Right ventricle myocardium inferior (tissue), 1 donor: ENCODE measurements around the gene PKP2. TPM values are rescaled to one million over a fixed set of nuclear protein-coding genes. Genes with fewer than 3 reads are reported as not detected.

ENCODE experiments used
- ATAC-seq: fragments of 200-7000 bp; cut with Tn5 transposase; one replicate; pipeline ENCODE4 v1.9.1; 2020; ENCODE audit warnings: mild to moderate bottlenecking, moderate library complexity
- DNase-seq: peaks from one replicate; pipeline ENCODE4 v3.0.0; 2021; ENCODE audit errors: missing footprints
- intact Hi-C: fragments of 100-400 bp; cut with DNase I; formaldehyde crosslinking; loops from one replicate; pipeline ENCODE4 v1.11.0; 2022
- total RNA-seq: library from RNA; stranded (reverse); fragmentation: NEBNext Ultra II Directional; extraction: Animal tissue kit (Norgen Biotek cat#: 25700); gene quantifications from one replicate; pipeline ENCODE4 v1.2.1, GENCODE V29; 2021
- donor health status: DM: no; HTN: yes; CAD: no; lungs with severe emphysema.

The PKP2 gene
- total RNA-seq, 1 donor from 2014 or later = 378 TPM

DNA sequence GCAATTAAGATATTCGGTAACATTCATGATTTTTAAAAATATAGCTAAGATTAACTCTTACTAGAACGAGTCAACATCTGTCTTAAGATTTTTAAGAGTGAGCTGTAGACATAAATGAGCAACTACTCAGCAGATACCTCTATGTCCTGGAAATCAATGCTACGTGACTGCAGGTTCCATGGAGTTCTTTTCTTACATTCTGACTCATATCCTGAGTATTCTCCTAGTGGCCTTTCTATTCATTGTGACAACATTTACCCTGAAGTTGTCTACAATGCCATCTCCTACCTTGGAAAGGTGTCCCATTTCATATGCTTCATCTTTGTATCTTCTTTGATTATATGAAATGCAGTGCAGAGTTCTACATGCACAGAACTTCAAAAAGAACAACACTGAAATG, 59.9 kb downstream of the PKP2 start:
- ATAC-seq = no peak
- no peak for DNase-seq
- intact Hi-C loops = no loop called here

DNA sequence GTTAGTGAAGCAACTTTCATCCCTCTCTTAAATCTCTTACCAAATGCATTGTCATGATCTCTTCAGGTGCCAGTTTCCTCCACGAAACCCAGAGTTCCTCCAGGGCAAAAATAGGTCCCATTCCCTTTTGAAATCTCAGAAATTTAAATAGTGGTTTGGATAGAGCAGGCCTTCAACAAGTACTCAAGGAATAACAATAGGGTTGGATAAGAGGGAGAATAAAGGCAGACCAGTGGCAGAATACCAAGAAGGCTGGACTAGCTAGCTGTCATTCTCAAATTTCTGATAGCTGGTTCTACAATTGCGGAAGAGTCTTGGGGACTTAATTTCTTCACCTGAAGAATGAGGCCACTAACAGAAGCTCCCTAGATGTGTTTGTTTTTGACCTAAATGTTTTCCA, 62.5 kb downstream of the PKP2 start:
- DNase-seq (no peak), ATAC-seq (no peak)
- intact Hi-C loops = no loop called here

DNA sequence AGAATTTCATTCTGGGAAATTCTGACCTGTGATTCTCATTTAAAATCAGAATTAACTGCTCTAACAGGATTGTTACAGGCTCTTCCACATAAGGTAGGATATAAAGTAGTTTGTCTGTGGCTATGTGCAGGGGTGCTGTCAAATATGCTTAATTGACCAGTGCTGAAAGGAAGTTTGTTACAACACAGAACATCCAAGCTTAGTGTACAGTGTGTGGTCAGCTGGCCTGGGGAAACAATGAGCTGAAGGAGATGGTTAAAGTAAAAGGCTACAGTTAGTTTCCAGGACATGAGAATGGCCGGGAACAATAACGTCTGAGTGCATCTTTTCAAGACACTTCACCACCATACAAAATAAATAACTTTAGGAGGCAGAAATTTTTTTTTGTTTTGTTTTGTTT, 68.0 kb downstream of the PKP2 start:
- intact Hi-C loops = loop anchor here (2.0 kb wide), 1 partner anchor 48 kb away; no protein-coding TSS in a partner anchor
- DNase-seq (no peak), ATAC-seq (no peak)

DNA sequence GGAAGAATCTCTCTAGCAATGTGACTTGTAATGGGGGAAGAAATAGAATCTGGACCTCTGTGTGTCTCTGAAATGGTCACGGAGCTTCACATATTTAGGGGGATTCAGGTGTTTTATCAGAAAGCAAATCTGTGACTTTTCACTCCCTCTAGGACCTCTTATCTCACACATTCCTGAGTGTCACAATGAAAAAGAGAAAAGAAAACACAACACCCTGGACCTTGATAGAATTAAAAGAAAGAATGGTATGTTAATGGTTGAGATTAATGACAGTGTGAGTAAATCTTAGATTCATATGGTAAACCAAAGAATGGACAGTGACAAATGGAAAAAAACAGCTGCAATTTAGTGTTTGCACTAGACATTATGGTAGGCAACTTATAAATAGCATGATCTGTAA, 68.5 kb downstream of the PKP2 start:
- intact Hi-C loops = loop anchor here (2.0 kb wide), 1 partner anchor 49 kb away; no protein-coding TSS in a partner anchor
- DNase-seq (no peak), ATAC-seq (no peak)

DNA sequence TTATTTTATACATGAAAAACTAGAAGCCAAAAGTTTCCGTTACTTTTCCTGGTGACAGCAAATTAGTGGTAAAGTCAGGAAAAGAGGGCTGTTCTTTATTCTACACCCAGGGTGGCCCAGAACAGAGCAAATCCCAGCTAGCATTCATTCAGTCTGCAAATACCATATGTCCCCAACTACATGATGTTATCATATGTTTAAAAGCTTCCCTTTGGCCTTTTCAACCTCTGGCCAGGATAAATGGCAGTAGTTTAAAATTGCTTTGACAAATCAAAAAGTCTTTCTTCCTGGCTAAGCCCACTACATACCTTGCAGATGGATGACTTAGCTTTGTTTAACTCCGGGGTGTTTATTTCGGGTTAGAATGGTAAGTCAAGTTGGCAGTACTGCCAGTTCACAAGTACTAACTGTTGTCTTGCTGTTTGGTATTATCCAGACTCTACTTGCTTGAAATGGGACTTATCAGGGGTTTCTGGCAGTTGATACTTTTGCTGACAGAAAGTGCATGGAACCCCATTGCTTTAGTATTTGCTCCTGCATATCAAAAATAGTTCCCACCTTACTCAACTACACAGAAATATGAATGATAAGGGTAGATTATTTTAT, 69.7 kb downstream of the PKP2 start:
- ATAC-seq = peak; percentile 83
- DNase-seq = no peak
- intact Hi-C loops = no loop called here

DNA sequence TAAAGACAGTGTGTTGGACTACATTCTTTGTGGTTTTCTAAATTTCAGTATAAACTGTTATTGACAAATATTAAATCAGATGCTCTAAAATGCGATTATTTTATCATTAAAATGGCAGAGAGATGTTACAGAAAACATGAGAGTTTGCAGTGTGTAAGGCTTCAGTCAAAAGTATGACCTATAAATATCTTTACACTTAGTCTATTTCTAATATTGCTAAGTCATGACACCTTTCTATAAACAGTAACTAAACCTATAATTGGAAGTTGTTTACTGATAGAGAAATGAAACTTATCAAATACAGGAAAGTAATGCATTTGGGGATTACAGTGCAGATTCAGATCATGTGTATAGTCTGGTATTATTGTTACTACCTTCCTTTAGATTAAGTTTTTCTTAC, 72.0 kb downstream of the PKP2 start:
- DNase-seq (no peak), ATAC-seq (no peak)
- intact Hi-C loops = no loop called here

DNA sequence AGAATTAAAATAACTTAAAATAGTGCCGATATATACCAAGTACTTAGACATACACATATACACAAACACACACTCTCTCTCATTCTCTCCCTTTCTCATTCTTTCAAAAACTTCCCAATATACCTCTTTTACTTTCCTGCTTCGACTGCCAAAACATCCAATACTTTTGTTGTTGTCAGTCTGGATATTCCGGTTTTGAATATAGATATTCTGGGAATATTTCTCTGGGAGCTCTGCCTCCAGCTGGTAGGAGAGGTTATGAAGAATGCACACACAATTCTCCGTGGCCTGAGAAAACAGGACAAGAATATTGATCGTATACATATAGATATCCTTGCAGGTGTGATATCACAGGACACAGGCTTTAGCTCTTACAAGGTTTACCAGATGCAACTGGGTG, 74.2 kb downstream of the PKP2 start:
- ATAC-seq (no peak), DNase-seq (no peak)
- intact Hi-C loops = no loop called here

DNA sequence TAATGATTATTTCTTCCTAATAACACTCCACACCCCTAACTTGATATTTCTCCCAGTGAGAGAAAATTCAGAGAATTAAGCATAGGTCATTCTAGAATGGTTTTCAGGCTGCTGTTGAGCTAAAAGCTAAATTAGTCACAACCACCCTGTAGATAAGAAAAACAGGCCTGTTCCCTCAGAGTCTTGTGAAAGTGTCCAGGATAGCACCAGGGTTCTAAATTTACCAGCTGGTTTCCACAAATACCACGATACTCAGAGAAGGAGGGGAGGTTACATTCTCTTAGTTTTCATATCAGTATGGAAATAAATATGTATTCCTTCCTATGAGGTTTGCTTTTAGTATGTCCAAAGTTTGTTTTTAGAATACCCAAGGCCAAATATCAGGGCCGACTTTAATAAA, 74.9 kb downstream of the PKP2 start:
- ATAC-seq (peak; percentile 83), DNase-seq (no peak)
- intact Hi-C loops = loop anchor here (1.0 to 2.0 kb wide), 2 partner anchors 71 to 75 kb away; partner anchors contain the start of gene PKP2

DNA sequence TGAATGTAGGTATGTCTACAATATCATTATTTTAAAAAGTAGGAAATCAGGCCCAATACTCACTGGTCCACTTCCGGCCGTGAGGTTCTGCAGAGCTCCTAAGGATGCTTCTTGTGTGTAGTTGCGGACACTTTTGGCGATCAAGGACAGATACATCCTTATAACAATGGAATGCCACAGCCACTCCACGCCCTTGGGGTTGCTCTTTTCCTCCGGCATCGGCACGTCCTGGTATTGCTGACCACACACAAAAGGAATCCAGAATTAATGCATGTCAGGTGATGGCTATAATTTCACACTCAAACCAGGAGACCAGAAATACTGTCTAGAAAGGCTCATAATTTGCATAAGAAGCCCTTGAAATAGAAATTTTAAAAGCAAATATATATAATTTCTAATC, 75.3 kb downstream of the PKP2 start:
- no peak for DNase-seq
- intact Hi-C loops = loop anchor here (1.0 to 2.0 kb wide), 2 partner anchors 72 to 75 kb away; partner anchors contain the start of gene PKP2
- peak; percentile 32 for ATAC-seq

DNA sequence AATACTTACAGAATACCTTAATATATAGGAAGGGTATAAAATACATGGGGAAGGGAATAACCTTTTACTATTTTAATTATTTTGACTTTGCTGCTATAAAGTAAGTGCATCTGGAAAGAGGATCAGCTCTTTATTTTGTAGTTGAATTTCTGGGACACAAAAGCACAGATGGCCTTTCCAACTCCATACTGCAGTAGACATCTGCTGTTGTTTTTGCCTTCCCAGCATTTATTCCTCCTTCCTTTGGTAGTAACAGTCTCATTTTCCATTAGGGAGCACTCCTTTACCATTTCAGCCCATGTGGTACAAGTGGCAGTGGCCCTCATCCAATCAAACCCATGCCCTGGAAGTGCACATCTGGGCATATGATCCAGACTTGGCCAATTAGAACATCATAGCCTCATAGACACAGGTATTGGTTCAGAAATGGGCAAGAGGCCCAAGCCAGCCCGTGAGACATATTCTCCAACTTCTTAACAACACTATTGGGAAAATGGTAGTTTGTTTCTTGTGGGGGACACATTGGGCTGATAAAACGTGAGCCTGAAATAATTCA, 76.1 kb downstream of the PKP2 start:
- ATAC-seq = peak; percentile 56

DNA sequence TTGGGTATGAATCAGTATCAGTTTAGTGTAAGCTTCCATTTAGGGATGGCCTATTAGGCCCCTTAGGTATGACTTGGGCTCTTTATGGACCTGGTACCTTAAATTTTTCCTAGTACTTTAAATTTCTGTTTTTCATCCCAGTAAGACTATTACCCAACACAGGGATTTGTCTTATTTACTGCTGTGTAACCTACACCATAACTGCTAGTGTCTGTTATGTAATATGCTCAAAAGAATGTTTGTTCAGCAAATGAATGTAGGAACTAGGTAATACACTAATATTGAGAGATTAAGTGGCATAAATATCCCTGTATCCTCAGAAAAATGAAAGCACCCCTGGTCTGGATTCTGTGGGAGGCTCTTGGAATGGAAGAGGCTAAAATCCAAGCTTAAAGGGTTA, 77.2 kb downstream of the PKP2 start:
- DNase-seq (no peak), ATAC-seq (no peak)
- intact Hi-C loops = no loop called here

More for the DNA sequence above, 76.1 kb downstream of the PKP2 start:
- intact Hi-C loops = loop anchor here (2.0 kb wide), 1 partner anchor 72 kb away; no protein-coding TSS in a partner anchor
- DNase-seq = no peak

DNA sequence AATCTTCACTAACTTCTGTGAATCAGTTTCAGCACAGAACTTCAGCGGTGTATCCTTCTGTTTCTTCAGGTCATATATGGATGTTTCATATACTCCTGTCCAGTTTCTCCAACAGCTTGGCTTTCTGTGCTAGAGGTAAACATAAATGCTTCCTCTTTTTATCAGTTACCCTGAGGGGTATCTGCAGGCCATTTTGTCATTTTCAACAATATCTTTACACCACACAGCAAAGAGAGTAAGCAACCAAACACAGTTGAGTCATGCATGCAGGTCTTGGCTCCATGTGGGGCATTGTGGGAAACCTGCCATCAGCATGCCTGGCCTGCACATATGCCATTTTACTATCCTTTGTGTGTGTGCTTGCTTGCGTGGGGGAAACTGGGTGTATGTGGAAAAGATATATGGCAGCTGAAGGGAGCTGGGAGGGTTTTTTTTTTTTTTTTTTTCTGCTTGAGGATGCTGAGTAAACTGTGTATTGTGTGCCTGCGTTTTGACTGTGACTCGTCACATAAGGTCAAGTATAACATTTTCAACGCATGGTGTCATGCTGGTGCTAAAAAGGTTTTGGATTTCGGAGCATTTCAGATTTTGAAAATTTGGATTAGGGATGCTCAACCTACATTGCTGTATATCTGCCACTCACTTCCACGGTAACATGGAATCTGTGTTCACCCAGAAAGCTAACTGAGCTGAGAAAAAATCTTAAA, 84.7 kb downstream of the PKP2 start:
- peak; percentile 30 for ATAC-seq
- intact Hi-C loops = no loop called here
- no peak for DNase-seq

DNA sequence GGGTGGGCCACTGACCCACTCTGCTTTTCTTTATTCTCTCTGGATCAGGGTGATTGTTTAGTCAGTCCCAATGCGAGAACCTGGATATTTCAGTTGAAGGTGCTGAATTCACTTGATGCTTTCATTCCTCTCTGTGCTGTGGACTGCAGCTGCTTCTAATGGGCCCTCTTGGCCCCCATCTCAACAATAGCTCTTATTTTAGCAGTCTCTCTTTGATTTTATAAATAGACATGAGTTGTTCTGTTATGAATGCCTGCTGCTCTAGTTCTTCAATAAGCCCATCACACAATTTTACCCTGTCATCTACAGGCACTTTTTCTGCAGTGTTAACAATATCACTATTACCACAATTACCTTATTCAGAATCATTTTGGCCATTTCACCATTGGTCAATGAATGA, 86.7 kb downstream of the PKP2 start:
- ATAC-seq = peak; percentile 60
- no peak for DNase-seq
- intact Hi-C loops = no loop called here

DNA sequence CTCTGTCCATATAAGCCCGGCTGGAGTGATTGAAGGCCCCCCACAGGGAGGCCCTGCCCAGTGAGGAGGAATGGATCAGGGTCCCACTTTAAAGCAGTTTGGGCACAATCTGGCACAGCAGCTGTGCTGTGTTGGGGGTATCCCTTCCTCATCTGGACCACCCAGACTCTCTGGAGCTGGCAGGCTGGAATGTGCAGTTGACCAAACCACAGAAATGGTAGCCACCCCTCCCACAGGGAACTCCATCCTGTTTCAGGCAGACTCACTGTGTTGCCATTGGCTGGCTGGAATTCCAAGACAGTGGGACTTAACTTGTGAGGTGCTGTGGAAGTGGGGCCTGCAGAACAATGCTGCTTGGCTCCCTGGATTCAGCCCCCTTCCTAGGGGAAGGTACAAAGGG, 87.4 kb downstream of the PKP2 start:
- intact Hi-C loops = no loop called here
- ATAC-seq = no peak
- DNase-seq = no peak

DNA sequence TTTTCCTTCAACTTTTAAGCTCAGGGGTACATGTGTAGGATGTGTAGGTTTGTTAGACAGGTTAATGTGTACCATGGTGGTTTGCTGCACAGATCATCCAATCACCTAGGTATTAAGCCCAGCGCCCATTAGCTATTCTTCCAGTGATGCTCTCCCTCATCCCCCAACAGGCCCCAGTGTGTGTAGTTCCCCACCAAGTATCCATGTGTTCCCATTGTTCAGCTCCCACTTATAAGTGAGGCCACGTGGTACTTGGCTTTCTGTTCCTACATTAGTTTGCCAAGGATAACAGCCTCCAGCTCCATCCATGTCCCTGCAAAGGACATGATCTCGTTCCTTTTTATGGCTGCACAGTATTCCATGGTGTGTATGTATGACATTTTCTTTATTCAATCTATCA, 92.3 kb downstream of the PKP2 start:
- intact Hi-C loops = no loop called here
- ATAC-seq (peak; percentile 45), DNase-seq (no peak)

DNA sequence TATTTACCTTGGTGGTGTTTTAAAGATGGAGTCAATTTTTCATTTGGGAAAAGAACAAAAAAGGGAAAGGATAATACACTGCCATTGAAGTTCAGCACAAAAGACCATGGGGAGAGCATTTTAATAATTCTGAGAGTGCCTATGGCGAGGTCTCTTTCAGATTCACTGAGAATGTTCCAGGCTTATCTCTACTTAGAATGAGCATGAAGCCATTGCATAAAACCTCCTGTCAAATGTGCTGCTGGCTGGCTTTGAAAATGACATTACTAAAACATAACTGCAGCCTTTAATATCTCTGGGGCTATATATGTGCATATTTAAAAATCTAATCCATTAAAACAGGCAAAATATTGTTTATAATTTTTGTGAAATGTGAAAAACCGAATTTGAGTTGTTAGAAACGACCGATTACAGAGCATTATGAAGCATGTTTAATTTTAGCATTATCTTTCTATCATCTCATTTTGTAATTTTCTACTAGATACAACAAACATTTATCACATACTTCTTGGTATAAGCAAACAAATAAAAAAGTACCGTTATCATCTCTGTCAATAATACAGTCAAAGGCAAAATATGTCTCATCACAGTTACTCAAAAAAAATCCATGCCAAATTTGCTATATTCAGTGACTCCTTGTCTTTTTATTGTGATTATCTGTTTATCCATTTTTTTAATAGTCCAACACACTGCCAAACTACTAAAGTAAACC, 95.2 kb downstream of the PKP2 start:
- DNase-seq (no peak), ATAC-seq (no peak)

DNA sequence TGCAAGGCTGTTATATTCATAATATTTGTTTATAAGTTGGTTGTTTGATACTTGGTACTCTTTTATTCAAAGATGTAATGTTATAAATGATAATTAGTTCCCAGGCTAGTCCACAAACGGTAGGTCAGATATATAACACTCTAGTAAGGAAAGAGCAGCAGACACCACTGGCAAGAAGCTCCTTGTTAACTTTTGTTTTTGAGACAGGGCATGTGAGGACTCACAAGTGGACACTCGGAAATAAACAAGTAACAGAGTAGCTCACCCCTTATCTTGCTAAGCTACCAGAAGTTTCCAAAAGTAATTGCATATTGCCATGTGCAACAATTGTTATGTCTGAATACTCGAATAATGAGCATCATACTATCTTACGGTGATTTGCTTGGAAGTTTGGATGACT, 102.3 kb downstream of the PKP2 start:
- intact Hi-C loops = no loop called here
- ATAC-seq = no peak
- DNase-seq = no peak

More for the DNA sequence above, 95.2 kb downstream of the PKP2 start:
- intact Hi-C loops = no loop called here

DNA sequence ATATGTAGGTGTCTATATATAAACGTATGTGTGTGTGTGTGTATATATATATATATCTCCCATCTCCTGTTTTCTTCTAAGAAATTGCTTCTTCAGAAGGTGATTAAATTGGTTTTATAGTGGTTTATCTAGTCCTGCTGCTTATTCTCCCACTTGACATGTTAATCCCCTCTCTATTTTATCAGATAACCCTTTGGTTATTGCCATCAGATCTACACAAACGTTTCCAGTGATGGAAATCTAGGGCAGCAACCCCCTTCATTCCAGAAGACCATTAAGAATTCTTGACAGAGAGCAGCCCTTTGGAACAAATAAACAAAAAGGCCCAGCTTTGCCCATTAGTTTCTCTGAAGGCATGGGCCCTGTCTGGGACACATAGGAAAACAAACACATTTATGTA, 106.7 kb downstream of the PKP2 start:
- intact Hi-C loops = loop anchor here (10.0 kb wide), 1 partner anchor 105 kb away; the partner anchor contains the start of gene PKP2
- ATAC-seq (no peak), DNase-seq (no peak)

DNA sequence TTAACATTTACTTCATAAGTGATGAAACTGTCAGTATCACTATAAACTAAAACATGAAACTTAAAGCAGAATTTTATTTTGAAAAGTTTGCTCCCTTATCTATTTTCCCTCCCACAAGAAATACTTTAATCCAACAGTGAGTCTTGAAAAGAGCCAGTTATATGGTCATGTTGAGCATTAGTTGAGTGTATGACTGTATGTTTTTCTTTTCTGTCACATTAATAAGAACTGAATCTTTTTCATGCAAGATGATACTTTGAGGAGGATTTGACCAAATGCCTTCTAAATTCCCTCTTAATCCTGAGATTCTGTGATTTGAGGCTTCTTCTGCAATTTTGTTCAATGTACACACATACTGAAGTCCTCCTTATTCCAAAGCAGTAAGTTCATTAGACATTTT, 107.1 kb downstream of the PKP2 start:
- intact Hi-C loops = loop anchor here (10.0 kb wide), 1 partner anchor 105 kb away; the partner anchor contains the start of gene PKP2

More for the DNA sequence above, 107.1 kb downstream of the PKP2 start:
- DNase-seq (no peak), ATAC-seq (no peak)
